Activated CD4-positive, alpha-beta T cell treated with anti-CD3 and anti-CD28 coated beads, Interleukin-2, amount 50 U/mL, for 48 hours (primary cell): Measurements from ENCODE around the gene ADAMTSL1.

Source experiments
- DNase-seq, 2 experiments: peaks; one replicate each; pipeline ENCODE4 v3.0.0-alpha.2; 2020

The ADAMTSL1 gene

GRCh38 chr9:18473652-18474279, at the start of gene ADAMTSL1:
TSS of gene ADAMTSL1 (plus strand) at chr9:18474153. CDS start at chr9:18474233, 80 bp downstream.
- no peak for DNase-seq

- no peak for DNase-seq
Measured at GRCh38 chr9:18427691-18428090, 46.3 kb upstream of the ADAMTSL1 start.

GRCh38 chr9:18428661-18429060, 45.3 kb upstream of the ADAMTSL1 start:
- no peak for DNase-seq

- no peak for DNase-seq
Measured at GRCh38 chr9:18429070-18429469, 44.9 kb upstream of the ADAMTSL1 start.

GRCh38 chr9:18433620-18434019, 40.3 kb upstream of the ADAMTSL1 start:
- no peak for DNase-seq

GRCh38 chr9:18437315-18438201, 36.4 kb upstream of the ADAMTSL1 start:
- DNase-seq: no peak

GRCh38 chr9:18438300-18438925, 35.5 kb upstream of the ADAMTSL1 start:
- no peak for DNase-seq

- no peak for DNase-seq
Measured at GRCh38 chr9:18438951-18439350, 35.0 kb upstream of the ADAMTSL1 start.

- no peak for DNase-seq
Measured at GRCh38 chr9:18441261-18441660, 32.7 kb upstream of the ADAMTSL1 start.

GRCh38 chr9:18442629-18443491, 31.1 kb upstream of the ADAMTSL1 start:
- DNase-seq: peak; percentile 47 to 62

- no peak for DNase-seq
Measured at GRCh38 chr9:18447131-18447530, 26.8 kb upstream of the ADAMTSL1 start.

GRCh38 chr9:18447541-18447940, 26.4 kb upstream of the ADAMTSL1 start:
- DNase-seq: no peak

GRCh38 chr9:18448101-18448500, 25.9 kb upstream of the ADAMTSL1 start:
- DNase-seq: no peak

- DNase-seq: no peak
Measured at GRCh38 chr9:18451406-18451805, 22.5 kb upstream of the ADAMTSL1 start.

GRCh38 chr9:18452276-18452675, 21.7 kb upstream of the ADAMTSL1 start:
- no peak for DNase-seq

GRCh38 chr9:18456624-18457237, 17.2 kb upstream of the ADAMTSL1 start:
- no peak for DNase-seq

- no peak for DNase-seq
Measured at GRCh38 chr9:18457510-18457909, 16.4 kb upstream of the ADAMTSL1 start.

GRCh38 chr9:18459962-18460584, 13.9 kb upstream of the ADAMTSL1 start:
- no peak for DNase-seq

- no peak for DNase-seq
Measured at GRCh38 chr9:18461496-18461895, 12.5 kb upstream of the ADAMTSL1 start.

- no peak for DNase-seq
Measured at GRCh38 chr9:18463991-18464390, 10.0 kb upstream of the ADAMTSL1 start.

- no peak for DNase-seq
Measured at GRCh38 chr9:18466101-18466500, 7.9 kb upstream of the ADAMTSL1 start.

- no peak for DNase-seq
Measured at GRCh38 chr9:18467696-18468095, 6.3 kb upstream of the ADAMTSL1 start.
